ENCODE results near the gene INVS.

The INVS gene

GRCh38 chr9:100346836-100347235 lies 247.8 kb downstream of the INVS start:
- no peak for TF ChIP-seq CTCF (IDR thresholded peaks at IDR 0.05; ENCODE audit: control extremely low read depth, extremely low read depth, low read depth, missing control alignments)
- ChIA-PET CTCF (interaction anchor here (1.2 to 6.3 kb wide), 3 partner anchors 9 to 22 kb away, joined by 3 to 37 read pairs (median 8); no protein-coding TSS in a partner anchor), POLR2A (no interaction called here)
- no peak for DNase-seq (ENCODE audit: extremely low spot score)

- ChIA-PET POLR2A (no interaction called here), CTCF (interaction anchor here (0.8 to 3.8 kb wide), 10 partner anchors 8 to 1119 kb away, joined by 3 to 16 read pairs (median 4); no protein-coding TSS in a partner anchor)
- TF ChIP-seq CTCF (IDR thresholded peaks at IDR 0.05; ENCODE audit: control extremely low read depth, extremely low read depth, low read depth, missing control alignments): no peak
- DNase-seq (ENCODE audit: extremely low spot score): no peak
Observed at GRCh38 chr9:100350188-100350587, 251.1 kb downstream of the INVS start.
